BJ (cell line): ENCODE measurements around the gene RHBDL2. TPM values are rescaled to one million over a fixed set of nuclear protein-coding genes. Genes with fewer than 3 reads are reported as not detected.
"Not testable (repeated sequence)": the region's sequence is repeated elsewhere in the genome, so short reads cannot be mapped to it uniquely, and the experiment has no call there.

Experiments used
- CTCF ChIA-PET: fragments of 350-600 bp; formaldehyde crosslinking; extraction: SDS; loops from one replicate; lab custom pipeline; 2021; ENCODE audit warnings: antibody characterized with exemption, inconsistent platforms; lab: Yijun Ruan, JAX
- POLR2A ChIA-PET: fragments of 300-600 bp; sonication (Branson Sonifier 250); formaldehyde crosslinking; extraction: SDS; loops from one replicate; lab custom pipeline; 2021; ENCODE audit warnings: antibody characterized with exemption; lab: Charles Lee
- DNase-seq: peaks from one replicate; pipeline ENCODE4 v3.0.0-alpha.2; 2011; ENCODE audit warnings: low read depth
- H3K27me3 ChIP-seq: 2 replicates; pipeline ENCODE4 v1.6.0; 2011; ENCODE audit warnings: low read length; ENCODE audit not compliant: control insufficient read depth, insufficient read depth
- H3K36me3 ChIP-seq: 2 replicates; pipeline ENCODE4 v1.5.1; 2011; ENCODE audit warnings: low read length; ENCODE audit not compliant: control insufficient read depth, insufficient read depth
- H3K4me3 ChIP-seq: 2 replicates; pipeline ENCODE4 v1.5.1; 2011; ENCODE audit warnings: low read depth, mild to moderate bottlenecking, control low read depth, low read length
- polyA plus RNA-seq: library from polyadenylated mRNA; depleted of rRNA; stranded (reverse); fragments of >200 nt; gene quantifications from 2 replicates; pipeline ENCODE4 v1.2.3, GENCODE V29; 2011
- TF ChIP-seq, protein P1 (sequence below): IDR thresholded peaks from 2 replicates; pipeline ENCODE4 v1.5.1; 2011; ENCODE audit warnings: low read depth, mild to moderate bottlenecking, control low read depth, inconsistent platforms, low read length, moderate library complexity; ENCODE audit not compliant: insufficient read depth

RHBDL2 gene
- polyA plus RNA-seq, 1 experiment: 0.07 TPM

GRCh38 chr1:38973659-38974437, 32.2 kb upstream of the RHBDL2 start:
- no peak for DNase-seq

DNA sequence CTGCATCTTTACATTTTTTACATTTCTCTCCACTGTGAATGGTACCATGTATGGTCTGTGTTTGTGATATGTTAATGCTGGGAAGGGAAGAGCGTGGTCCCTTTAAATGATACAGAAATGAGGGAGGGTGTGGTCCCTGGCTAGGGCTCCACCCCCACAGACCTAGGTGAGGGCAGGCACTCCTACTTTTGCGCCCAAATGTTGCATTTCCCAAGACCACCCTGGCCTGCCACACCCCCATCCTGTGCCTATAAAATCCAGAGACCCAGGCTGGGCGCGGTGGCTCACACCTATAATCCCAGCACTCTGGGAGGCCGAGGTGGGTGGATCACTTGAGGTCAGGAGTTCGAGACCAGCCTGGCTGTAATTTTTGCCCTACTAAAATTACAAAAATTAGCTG, 31.5 kb upstream of the RHBDL2 start:
- CTCF ChIA-PET: not testable (repeated sequence)

More at GRCh38 chr1:38973659-38974437, 32.2 kb upstream of the RHBDL2 start:
- Histone ChIP-seq H3K27me3 (no peaks in the 10 kb centered on the region), H3K36me3 (no peaks in the 10 kb centered on the region), H3K4me3 (no peak overlapping the region)
- CTCF ChIA-PET: no interaction called here
- TF ChIP-seq, protein P1, sequence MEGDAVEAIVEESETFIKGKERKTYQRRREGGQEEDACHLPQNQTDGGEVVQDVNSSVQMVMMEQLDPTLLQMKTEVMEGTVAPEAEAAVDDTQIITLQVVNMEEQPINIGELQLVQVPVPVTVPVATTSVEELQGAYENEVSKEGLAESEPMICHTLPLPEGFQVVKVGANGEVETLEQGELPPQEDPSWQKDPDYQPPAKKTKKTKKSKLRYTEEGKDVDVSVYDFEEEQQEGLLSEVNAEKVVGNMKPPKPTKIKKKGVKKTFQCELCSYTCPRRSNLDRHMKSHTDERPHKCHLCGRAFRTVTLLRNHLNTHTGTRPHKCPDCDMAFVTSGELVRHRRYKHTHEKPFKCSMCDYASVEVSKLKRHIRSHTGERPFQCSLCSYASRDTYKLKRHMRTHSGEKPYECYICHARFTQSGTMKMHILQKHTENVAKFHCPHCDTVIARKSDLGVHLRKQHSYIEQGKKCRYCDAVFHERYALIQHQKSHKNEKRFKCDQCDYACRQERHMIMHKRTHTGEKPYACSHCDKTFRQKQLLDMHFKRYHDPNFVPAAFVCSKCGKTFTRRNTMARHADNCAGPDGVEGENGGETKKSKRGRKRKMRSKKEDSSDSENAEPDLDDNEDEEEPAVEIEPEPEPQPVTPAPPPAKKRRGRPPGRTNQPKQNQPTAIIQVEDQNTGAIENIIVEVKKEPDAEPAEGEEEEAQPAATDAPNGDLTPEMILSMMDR: no peak
- POLR2A ChIA-PET: no interaction called here

GRCh38 chr1:38964140-38964548, 22.5 kb upstream of the RHBDL2 start:
- Histone ChIP-seq H3K36me3 (no peaks in the 10 kb centered on the region), H3K27me3 (no peaks in the 10 kb centered on the region), H3K4me3 (no peak overlapping the region)
- ChIA-PET CTCF (no interaction called here), POLR2A (no interaction called here)
- DNase-seq: no peak
- TF ChIP-seq, protein P1: 0 out of 2 replicates have a peak, but pooled peaks have one; percentile 3

More for the DNA sequence above, 31.5 kb upstream of the RHBDL2 start:
- H3K36me3 ChIP-seq, POLR2A ChIA-PET, DNase-seq, H3K27me3 ChIP-seq, H3K4me3 ChIP-seq: not testable (repeated sequence)

DNA sequence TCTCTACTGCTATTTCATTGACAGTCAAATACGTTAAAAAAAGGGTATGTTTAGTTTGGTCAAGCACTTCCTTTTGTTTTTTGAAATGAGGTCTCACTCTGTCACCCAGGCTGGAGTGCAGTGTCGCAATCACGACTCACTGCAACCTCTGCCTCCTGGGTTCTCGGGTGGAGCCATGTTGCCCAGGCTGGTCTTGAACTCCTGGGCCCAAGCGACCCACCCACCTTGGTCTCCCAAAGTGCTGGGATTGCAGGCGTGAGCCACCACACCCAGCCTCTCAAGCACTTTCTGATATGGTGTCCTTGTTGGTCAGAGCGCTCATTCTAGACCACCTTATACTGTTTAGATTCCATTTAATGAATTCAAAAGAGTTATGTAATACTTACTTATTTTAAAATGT, 20.9 kb upstream of the RHBDL2 start:
- no peak for DNase-seq
- CTCF ChIA-PET: interaction anchor here (1.0 kb wide), 1 partner anchor 14 kb away, joined by 3 read pairs; no protein-coding TSS in a partner anchor
- POLR2A ChIA-PET: no interaction called here

GRCh38 chr1:38962113-38962512, 20.5 kb upstream of the RHBDL2 start:
- no peaks in the 10 kb centered on the region for H3K36me3 ChIP-seq
- DNase-seq: no peak
- CTCF ChIA-PET: interaction anchor here (1.0 kb wide), 1 partner anchor 15 kb away, joined by 3 read pairs; no protein-coding TSS in a partner anchor
- POLR2A ChIA-PET: no interaction called here
- H3K27me3 ChIP-seq: no peaks in the 10 kb centered on the region
- TF ChIP-seq, protein P1: no peak
- no peak overlapping the region for H3K4me3 ChIP-seq

More for the DNA sequence above, 20.9 kb upstream of the RHBDL2 start:
- no peaks in the 10 kb centered on the region for H3K27me3 ChIP-seq
- no peaks in the 10 kb centered on the region for H3K36me3 ChIP-seq
- TF ChIP-seq, protein P1: no peak
- no peak overlapping the region for H3K4me3 ChIP-seq
